T-helper 22 cell (primary cell): ENCODE data around the gene AOAH.

Experiments
- DNase-seq: peaks from one replicate; pipeline ENCODE4 v3.0.0-alpha.2; 2020; ENCODE audit warnings: low read depth

The AOAH gene

DNA sequence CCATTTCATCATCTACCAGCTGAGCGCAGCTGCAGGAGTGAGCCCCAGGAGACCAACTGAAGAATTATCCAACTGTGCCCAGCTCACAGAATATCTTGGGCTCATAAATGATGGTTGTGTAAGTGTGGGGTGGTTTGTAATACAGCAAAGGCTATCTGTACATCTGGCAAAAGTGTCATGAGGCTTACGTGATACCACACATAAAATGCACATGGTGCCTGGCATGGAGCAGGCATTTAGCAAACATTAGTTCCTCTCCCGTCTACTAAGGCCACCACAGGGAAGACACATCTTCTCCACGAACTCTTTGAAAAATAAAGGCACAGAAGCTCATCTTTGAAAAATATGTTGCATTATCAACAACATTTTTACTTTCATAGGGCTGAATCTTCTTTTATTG is 32.3 kb downstream of the AOAH start:
- DNase-seq = no peak

DNA sequence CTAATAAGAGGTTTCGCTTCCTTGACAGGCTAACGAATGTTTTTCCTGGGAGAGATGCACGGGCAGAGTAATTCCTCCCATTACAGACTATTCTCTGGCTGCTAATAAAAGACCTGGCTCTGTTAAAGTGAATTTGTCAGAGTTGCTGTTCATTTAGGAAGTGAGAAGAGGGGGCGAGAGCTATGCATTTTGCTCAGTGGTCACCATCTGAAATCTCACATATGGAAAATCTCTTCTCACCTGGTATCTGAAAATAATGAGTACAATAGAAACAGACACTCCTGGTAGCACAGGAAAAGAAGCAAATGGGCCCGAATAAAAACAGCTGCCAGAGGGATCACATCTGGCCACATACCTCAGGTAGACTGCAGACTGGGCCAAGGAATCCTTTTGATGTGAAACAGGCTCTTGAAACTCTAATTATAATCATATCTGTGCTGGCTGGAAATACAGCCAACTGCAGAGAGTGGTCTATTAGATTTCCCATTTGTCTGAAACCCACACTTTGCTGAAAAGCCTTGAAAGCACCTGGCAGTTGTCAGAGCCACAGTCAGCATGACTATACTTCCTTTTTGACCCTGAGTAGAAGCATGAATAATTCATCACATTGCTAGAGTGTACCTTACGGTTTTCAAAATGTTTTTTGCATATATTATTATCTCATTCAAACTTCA is 33.6 kb downstream of the AOAH start:
- DNase-seq = no peak

DNA sequence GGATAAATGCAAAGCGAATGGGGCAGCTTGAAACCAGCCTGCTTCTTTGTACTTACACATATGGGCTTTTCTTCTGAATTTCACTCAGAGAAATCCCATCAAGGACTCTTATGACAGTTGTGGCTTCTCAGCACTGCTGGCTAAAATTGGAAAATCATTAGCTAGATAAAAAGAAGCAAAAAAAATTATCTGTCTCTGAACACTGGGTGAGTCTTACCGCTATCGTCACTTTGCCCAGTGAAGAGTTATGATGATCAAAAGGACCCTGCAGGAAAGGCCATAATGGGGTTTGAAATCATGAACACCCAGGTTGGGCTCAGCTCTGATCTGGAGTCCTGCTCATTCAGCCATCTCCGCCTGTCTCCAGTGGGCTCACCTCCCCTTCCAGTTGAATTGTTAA is 34.3 kb downstream of the AOAH start:
- DNase-seq = no peak

DNA sequence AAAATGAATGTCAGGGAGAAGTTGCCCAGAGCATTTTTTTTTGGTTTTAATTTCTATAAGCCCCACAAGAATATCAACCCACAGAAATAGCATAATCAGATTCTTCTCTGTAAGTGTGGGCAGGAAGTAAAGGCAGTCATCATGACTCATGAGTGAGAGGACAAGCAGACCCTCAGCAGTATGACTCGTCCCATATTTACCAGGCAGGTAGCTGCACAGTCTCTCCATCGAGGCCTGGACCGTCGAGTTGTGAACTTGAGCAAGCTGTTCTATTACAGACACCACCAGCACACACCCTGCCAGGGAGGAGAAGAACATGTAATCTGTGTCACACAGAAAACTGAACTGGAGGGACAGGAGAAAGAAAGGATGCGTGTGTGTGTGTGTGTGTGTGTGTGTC is 37.8 kb downstream of the AOAH start:
- no peak for DNase-seq

DNA sequence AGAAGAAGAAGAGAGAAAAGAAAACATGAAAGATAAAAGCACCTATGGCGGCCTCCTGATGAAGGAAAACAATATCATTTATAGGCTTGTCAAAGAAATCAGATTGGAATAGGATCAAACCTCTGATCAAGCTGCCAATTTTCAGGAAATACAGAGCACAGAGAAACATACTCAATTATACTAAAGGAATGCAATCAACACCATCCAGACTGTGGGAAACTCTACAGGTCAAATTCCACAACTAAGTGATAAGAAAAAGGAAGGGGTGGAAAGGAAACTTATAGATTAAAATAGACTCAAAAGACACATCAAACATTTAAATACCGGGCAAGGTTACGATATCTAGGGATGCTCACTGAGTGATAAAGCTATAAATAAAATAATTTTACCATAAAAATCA is 39.3 kb downstream of the AOAH start:
- DNase-seq = no peak

DNA sequence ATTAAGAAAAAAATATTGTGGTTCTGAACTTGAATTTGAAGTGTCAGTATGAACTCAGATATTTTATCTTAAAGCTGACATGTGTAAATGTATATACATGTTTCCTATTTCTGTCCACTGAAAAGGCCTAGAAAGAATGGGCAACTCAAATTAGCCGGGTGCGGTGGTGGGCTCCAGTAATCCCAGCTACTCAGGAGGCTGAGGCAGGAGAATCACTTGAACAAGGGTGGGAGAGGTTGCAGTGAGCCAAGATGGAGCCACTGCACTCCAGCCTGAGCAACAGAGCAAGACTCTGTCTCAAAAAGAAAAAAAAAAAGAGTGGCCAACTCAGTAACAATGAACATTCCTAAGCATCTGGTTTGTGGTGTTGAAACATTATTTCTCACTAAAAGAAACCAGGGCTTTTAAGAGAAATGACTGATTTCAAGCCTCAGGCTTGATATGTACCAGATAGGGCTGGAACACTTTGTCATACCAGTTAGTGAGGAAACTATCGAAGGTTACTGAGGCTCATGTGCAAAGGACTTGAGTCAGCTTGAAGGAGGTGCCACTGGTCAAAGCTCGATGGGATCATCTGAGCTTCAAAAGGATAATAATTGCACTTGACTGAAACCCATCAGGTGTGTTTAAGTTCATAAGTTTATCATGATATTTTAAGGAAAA is 40.5 kb downstream of the AOAH start:
- DNase-seq = no peak

DNA sequence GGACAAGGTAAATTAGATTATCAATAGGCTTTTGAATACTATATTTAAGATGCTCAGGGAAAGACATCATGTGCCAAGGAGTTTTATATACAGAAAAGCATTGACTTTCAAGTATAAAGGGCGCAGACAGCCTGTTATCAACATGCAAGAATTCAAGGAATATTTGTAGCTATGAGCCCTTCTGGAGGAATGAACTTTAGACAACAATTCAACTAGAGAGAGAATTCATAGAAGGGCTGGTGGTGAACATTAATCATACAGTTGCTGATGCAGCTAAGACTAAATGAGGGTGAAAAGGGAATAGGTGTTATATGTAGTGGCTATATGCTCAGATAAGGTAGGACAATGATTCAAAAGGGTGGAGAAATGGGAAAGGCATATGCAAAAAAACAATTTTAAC is 41.2 kb downstream of the AOAH start:
- DNase-seq = no peak

DNA sequence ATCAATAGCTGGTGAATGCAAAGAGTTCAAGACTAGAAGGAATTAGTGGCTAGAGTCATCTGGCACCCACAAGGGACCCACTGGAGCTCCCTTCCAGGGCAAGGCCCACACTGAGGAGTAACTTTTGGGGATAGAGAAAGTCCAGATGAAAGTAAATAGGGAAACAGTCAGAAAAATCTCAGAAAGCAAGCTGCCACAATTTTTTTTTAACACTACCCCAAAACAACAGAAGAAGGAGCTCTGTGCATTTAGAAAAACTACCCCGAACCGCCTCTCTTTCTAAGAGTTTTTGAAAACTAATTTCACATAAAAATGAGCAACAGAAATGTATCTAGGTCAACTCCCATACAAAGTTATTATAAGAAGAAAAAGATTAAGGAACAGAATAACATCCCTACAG is 42.2 kb downstream of the AOAH start:
- DNase-seq = no peak

DNA sequence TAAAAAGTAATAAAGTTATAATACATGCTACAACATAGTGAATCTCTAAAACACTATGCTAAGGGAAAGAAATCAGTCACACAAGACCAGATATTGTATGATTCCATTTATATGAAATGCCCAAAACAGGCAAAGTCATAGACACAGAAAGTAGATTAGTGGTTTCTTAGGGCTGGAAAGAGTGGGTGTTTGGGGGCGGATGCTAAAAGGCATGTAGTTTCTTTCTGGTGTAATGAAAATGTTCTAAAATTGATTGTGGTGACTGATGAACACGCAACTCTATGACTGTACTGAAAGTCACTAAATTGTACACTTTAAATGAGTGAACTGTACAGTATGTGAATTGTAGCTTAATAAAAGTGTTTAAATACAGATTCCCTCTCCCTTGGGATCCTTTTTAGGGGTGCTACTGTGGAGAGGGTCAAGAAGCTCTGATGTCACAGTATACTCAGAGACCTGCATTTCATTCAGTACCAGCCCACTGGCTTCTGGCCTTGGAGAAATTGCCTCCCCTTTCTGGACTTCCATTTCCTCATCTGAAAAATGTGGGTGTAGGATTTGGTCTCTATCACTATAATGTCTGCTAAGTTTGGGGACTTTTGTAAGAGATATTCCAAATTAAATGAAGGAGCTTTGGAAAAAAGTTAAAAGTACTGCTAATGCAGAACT is 46.4 kb downstream of the AOAH start:
- no peak for DNase-seq

DNA sequence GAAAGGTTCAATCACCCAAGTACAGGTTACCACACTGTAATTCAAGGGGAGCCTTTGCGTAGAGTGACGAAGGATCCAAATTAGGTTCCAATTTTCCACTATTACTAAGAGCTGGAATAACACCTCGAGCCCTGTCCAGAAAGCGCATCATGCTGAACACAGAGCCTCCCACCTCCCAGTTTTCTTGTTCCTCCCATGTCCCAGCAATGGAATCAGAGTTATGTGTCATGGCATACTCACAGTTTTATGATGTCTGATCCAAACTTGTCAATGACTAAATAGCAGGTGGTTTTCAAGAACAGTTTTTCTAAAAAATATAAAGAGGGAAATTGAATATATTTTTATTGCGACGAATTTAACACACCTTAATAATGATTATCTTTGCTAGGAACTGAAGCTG is 50.6 kb downstream of the AOAH start:
- no peak for DNase-seq

DNA sequence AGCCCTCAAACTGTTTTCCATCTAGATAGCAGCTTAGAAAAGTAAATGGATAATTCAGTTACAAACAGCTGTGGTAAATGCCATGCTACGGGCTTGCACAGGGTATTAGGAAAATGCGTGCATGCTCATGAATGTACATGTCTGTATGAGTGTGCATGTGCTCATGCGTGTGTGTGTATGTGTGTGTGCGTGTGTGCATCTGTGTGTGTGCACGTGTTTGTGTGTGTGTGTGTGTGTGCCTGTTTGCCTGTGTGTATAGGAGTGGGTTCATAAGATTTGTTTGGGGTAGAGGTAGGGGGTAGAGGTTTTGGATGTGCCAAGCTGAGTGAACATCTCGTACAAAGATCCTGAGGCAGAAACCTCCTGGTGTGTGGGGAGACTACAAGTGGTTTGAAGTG is 52.9 kb downstream of the AOAH start:
- DNase-seq = no peak

DNA sequence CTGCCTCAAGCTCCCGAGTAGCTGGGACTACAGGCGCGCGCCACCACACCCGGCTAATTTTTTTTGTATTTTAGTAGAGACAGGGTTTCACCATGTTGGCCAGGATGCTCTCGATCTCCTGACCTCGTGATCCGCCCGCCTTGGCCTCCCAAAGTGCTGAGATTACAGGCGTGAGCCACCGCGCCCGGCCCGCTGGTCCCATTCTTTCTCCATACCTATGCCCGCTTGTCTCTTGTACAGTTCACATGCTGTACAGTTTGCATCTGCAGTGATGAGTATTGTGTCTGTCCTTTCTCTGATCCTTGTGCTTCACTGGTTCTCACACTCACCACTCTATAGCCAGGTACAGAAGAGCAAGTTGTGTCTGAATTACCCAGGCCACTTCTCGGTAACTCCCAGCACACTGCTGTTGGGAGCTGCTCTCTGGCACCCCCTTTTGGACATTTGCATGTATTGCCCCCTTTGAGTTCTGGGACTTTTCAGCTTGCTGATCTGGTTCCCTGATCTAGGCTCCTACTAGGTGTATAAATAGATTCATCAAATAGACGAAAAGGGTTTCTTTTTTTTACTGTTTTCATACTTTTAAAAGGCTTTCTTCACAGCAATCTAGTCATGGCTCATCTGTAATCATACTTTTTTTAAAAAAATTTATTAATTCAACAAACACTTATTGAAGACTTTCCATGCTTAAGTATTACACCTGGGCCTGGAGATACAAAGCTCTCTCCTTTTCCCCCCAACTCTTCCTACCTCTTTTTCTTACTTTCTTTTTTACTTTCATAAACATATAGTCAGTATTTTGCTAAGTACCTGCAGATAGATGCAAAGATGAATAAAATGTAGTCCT is 53.5 kb downstream of the AOAH start:
- peak; percentile 18 for DNase-seq

DNA sequence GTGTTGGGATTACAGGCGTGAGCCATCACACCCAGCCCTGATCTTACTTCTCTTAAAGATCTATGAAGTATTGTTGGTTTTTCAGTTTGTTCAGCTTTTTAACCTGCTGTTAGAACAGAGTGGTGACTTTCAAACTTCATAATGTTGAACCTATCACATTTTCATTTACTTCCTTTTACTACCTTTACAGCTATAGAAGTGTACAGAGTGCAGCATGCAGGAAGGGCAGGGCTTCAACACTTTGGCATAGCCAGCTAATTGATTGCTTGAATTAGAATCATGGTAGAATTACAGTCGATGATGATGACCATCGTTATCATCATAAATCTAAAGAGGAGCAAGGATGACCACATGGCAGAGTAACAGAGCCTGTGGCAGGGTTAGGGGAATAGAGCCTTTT is 55.5 kb downstream of the AOAH start:
- DNase-seq = no peak

DNA sequence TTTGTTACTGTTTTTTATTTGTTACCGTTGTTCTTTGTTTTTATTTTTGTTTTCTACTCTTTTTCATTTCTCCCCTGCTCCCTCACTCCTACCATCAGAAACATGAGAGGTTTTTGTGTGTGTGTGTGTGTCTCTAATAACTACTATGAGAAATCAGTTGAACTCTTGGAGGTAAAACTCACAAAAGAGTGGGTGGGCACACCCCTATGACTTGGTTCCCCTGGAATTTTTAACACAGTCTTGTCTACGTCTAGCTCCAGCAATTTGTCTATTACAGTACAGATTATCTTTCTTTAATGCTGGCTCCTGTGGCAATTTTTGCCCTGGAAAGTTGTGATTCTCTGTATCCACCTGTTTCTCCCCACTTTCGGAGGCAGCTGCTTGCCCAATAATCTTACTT is 56.2 kb downstream of the AOAH start:
- no peak for DNase-seq

DNA sequence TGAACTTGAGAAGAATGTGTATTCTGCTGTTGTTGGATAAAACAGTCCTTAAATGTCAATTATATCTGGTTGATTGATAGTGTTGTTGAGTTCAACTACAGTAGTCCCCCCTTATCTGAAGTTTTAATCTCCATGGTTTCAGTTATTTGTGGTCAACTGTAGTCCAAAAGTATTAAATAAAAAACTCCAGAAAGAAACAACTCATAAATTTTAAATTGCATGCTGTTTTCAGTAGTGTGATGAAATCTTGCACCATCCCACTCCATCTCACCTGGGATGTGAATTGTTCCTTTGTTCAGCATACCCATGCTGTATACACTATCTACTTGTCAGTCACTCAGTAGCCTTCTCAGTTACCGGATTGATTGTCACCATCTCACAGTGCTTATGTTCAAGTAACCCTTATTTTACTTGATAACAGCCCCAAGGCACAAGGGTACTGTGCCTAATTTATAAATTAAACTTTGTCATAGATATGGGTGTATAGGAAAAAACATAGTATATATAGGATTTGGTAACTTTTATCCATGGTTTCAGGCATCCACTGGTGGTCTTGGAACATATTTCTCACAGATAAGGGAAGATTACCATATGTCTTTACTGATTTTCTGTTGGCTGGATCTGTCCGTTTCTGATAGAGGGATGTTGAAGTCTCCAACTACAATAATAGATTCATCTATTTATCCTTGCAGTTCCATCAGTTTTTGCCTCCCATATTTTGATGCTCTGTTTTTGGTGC is 57.1 kb downstream of the AOAH start:
- no peak for DNase-seq

DNA sequence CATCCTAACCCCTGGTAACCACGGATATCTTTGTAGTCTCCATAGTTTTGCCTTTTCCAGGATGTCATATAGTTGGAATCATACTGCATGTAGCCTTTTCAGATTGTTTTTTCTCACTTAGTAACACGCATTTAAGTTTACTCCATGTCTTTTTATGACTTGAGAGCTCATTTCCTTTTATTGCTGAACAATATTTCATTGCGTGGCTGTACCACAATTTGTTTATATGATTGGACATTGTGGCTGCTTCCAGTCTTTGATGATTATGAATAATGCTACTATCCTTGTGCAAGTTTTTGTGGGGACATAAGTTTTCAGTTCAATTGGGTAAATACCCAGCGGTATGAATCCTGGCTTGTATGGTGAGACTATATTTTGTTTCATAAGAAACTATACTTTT is 60.8 kb downstream of the AOAH start:
- DNase-seq = no peak

DNA sequence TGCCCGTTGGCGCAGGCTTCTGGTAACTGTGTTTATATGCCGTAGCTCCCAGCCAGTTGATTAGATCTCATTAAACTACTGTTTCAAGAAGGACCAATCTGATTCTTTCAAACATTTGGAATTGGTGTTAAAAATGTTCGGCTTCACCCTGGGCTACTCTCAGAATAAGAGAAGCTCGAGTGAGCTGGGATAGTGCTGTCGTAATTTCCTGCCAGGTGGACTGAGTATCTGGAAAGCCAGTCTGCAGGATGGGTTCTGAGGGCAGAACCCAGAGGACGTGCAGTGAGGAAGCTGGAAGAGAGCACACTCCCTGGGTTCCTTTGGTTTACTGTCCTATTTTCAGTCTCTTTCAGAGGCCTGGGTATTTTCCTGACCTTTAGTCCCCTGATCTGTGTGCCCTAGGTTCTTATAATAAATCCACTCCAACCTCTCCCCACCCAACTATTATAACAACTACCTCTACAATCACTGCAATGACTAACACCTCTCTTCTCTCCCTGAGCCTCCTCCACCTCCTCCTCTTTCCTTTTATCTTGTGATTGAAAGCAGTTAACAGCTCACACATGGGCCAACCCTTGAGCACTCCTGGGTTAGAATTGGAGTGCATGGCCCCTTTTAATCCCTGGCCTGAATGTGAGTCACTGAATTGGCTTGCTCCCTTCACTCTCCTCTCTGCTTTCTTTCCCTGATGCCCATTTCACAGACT is 63.0 kb downstream of the AOAH start:
- DNase-seq = no peak

DNA sequence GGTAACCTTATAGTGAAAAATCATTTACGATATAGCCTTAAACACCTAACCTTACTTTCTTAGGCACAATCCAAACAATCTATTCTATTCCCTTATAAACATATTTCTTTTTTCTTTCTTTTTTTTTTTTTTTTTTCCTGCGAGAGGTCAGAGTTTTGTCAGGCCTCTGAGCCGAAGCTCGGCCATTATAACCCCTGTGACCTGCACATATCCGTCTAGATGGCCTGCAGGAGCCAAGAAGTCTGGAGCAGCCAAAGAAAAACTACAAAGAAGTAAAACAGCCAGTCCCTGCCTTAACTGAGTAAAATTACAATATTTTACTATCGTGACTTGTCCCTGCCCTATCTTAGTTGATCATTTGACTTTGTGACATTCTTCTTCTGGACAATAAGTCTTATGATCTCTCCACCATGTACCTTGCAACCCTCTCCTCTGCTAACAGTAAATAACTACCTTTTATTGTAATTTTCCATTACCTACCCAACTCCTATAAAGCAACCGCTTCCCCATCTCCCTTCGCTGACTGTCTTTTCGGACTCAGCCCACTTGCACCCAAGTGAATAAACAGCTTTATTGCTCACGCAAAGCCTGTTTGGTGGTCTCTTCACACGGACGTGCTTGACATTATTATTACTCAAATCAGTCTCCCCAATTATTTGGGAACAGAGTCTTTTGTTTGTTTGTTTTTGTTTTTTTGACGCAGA is 64.5 kb downstream of the AOAH start:
- no peak for DNase-seq

DNA sequence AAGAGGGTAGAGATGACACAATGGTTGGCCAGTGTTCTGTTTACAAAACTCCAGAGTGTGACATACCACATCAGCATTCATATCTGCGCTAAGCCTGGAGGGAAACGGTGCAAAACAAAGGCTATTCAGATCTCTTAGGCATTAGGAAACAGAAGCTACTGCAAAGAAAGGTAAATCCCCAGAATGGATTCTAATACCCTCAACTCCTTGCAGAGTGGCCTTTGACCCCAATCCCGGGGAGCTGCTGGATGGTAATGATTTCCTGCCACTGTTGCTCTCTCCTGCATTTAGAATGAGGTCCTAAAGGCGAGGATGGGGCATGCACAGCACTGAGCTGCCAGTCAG is 65.2 kb downstream of the AOAH start:
- DNase-seq = no peak

DNA sequence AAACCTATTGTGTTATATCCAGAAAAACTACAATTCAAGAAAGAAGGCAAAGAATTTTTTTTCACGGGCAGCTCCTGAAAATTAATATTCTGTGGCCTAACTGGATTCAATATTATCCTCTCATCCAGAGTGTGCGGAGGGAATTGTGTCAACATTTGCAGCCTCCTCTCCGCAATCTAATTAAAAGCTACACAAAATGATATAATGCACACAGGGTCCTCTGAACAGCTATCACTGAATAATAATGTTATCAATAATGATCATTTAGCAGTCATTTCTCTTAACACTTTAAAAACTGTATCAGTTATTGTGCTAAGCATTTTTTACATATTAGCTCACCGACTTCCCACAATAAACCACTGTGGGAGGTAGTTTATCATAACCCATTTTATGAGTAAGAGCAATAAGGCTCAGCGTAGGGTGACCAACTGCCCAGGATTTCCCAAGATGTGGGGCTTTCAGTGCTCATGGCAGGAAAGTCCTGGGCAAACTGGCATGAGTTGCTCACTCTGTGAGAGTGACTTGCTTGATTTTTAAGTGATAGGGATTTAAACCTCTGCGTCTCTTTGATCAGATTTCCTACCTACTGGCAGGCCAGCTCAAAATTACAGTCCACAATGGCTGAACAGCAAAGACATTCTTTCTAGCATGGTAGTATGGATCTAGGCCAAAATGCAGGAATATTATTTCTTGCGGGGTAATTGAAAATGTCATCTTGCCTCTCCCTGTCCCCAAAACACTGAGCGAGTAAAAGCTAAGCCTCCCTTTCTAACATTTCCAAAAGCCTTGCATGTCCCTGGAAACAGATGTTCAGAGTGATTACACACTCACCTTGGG is 65.7 kb downstream of the AOAH start:
- no peak for DNase-seq
